HFFc6 (cell line): ENCODE data around the gene ATXN7L1. TPM values are rescaled to one million over a fixed set of nuclear protein-coding genes. Genes with fewer than 3 reads are reported as not detected.
"Not testable (repeated sequence)": the region's sequence is repeated elsewhere in the genome, so short reads cannot be mapped to it uniquely, and the experiment has no call there.

Experiments used
- DNase-seq: peaks from one replicate; pipeline ENCODE4 v3.0.0-alpha.2; 2018
- H3K27ac Mint-ChIP-seq: 2 replicates; pipeline ENCODE4 v1.8.0; 2020; ENCODE audit warnings: mild to moderate bottlenecking, mixed read lengths
- H3K27me3 Mint-ChIP-seq: 2 replicates; pipeline ENCODE4 v1.8.0; 2021; ENCODE audit warnings: mild to moderate bottlenecking, moderate library complexity, mixed read lengths; ENCODE audit not compliant: insufficient read depth
- H3K36me3 Mint-ChIP-seq: 2 replicates; pipeline ENCODE4 v1.8.0; 2021; ENCODE audit warnings: low read depth, mixed read lengths
- H3K4me1 Mint-ChIP-seq: 2 replicates; pipeline ENCODE4 v1.8.0; 2020; ENCODE audit warnings: low read depth, mixed read lengths
- H3K4me3 Mint-ChIP-seq: 2 replicates; pipeline ENCODE4 v1.8.0; 2020; ENCODE audit warnings: mild to moderate bottlenecking, moderate library complexity, mixed read lengths
- H3K9me3 Mint-ChIP-seq: 2 replicates; pipeline ENCODE4 v1.8.0; 2020; ENCODE audit warnings: mild to moderate bottlenecking, mixed read lengths
- CTCF ChIP-seq: fragments of 200-600 bp; sonication (generic); IDR thresholded peaks from 2 replicates; pipeline ENCODE4 v1.5.0; 2021; ENCODE audit warnings: antibody characterized with exemption, mild to moderate bottlenecking
- total RNA-seq, 6 experiments: library from RNA; stranded (reverse); fragmentation: NEBNext Ultra II Directional; extraction: Animal tissue kit (Norgen Biotek cat#: 25700); gene quantifications; 2 replicates in 1 of 6; 3 replicates in 5 of 6; pipeline ENCODE4 v1.2.3, GENCODE V29; 2021

Gene ATXN7L1
- total RNA-seq, 6 experiments from 2014 or later, result 8.4 to 11.4 (median 9.8) TPM

- H3K27ac Mint-ChIP-seq, result no peak overlapping the region
- no peak overlapping the region for H3K4me3 Mint-ChIP-seq
- no peaks in the 10 kb centered on the region for H3K27me3 Mint-ChIP-seq
- H3K36me3 Mint-ChIP-seq, result no peaks in the 10 kb centered on the region
- no peak for DNase-seq
- no peaks in the 10 kb centered on the region for H3K9me3 Mint-ChIP-seq
- no peaks in the 10 kb centered on the region for H3K4me1 Mint-ChIP-seq
- no peak for TF ChIP-seq CTCF
These were observed 14.0 kb upstream of the ATXN7L1 start for GRCh38 chr7:105890290-105890997.

- H3K4me1 Mint-ChIP-seq, result no peaks in the 10 kb centered on the region
- H3K27me3 Mint-ChIP-seq, result no peaks in the 10 kb centered on the region
- H3K4me3 Mint-ChIP-seq, result no peak overlapping the region
- H3K9me3 Mint-ChIP-seq, result no peaks in the 10 kb centered on the region
- H3K36me3 Mint-ChIP-seq, result peaks cover 8% of the 10 kb centered on the region
- H3K27ac Mint-ChIP-seq, result no peak overlapping the region
- no peak for DNase-seq
- no peak for TF ChIP-seq CTCF
These were observed 11.3 kb upstream of the ATXN7L1 start for GRCh38 chr7:105887569-105888189.

GRCh38 chr7:105886776-105887175, 10.4 kb upstream of the ATXN7L1 start:
- H3K27ac Mint-ChIP-seq, result no peak overlapping the region
- TF ChIP-seq CTCF, result no peak
- DNase-seq, result no peak
- no peaks in the 10 kb centered on the region for H3K4me1 Mint-ChIP-seq
- no peak overlapping the region for H3K4me3 Mint-ChIP-seq
- no peaks in the 10 kb centered on the region; the same call in 1 of the 2 replicates for H3K27me3 Mint-ChIP-seq
- H3K36me3 Mint-ChIP-seq, result peaks cover 8% of the 10 kb centered on the region
- no peaks in the 10 kb centered on the region for H3K9me3 Mint-ChIP-seq

GRCh38 chr7:105885387-105886111, 9.2 kb upstream of the ATXN7L1 start:
- no peak overlapping the region for H3K27ac Mint-ChIP-seq

GRCh38 chr7:105883179-105883578, 6.8 kb upstream of the ATXN7L1 start:
- not testable (repeated sequence) for H3K4me3 Mint-ChIP-seq, H3K27ac Mint-ChIP-seq, H3K36me3 Mint-ChIP-seq, H3K9me3 Mint-ChIP-seq, DNase-seq, H3K27me3 Mint-ChIP-seq
- peaks cover 16% of the 10 kb centered on the region for H3K4me1 Mint-ChIP-seq

More at GRCh38 chr7:105885387-105886111, 9.2 kb upstream of the ATXN7L1 start:
- peaks cover 4% of the 10 kb centered on the region for H3K4me1 Mint-ChIP-seq
- H3K36me3 Mint-ChIP-seq, result peaks cover 8% of the 10 kb centered on the region
- DNase-seq, result no peak
- no peaks in the 10 kb centered on the region; the same call in 1 of the 2 replicates for H3K27me3 Mint-ChIP-seq
- H3K4me3 Mint-ChIP-seq, result no peak overlapping the region
- TF ChIP-seq CTCF, result no peak
- H3K9me3 Mint-ChIP-seq, result no peaks in the 10 kb centered on the region

- Mint-ChIP-seq H3K27ac (no peak overlapping the region), H3K4me1 (peaks cover 25% of the 10 kb centered on the region), H3K36me3 (peaks cover 8% of the 10 kb centered on the region), H3K4me3 (no peak overlapping the region), H3K27me3 (no peaks in the 10 kb centered on the region; the same call in 1 of the 2 replicates), H3K9me3 (no peaks in the 10 kb centered on the region)
- no peak for TF ChIP-seq CTCF
- DNase-seq, result no peak
These were observed 5.0 kb upstream of the ATXN7L1 start for GRCh38 chr7:105881439-105881838.
